Measurements from ENCODE around the gene EXOSC10.
"Not testable (repeated sequence)": the region's sequence is repeated elsewhere in the genome, so short reads cannot be mapped to it uniquely, and the experiment has no call there.

EXOSC10 gene

DNA sequence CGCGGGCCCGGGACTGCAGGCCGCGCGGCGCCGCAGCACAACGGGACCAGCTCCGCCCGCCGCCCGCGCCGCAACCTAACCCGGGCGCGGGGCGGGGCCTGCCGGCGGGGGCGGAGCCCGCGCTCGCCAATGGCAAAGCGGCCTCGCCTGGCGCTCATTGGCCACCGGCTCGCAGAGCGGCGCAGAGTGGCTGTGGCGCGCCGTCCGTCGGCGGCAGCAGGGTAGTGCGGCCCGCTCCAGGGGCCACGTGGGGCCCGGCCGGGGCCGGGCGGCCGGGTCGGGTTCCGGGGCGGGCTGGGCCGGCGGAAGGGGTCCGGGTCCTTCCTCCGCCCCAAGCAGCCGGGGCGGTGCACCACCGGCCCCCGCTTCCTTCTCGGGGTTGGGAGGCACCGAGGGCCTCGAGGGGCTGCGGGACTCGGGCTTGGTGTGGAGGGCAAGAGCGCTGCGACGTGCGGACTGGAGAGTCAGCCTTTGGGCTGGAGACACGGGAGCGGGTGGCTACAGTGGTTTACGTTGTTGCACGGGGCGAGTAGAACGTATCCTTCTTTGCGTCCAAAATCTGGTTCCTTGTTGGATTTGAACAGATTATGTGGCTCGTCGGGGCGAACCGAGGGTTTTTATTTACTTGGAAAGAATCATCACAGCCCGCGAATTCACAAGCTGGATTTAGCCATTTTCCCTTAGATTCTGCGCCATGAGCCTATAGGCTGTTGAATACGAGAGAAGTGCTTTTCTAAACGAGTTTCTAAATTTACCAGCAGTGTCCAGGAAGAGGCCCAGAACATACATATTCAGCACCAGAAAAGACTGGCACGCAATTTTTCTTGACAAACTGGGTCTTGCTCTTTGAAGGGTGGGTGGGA is 39.5 kb downstream of the EXOSC10 start, which contains the start of gene SRM:
Gene SRM (minus strand): TSS at position 51 of the 863 bp plus-strand sequence. CDS start 75 bp downstream, outside the sequence.
- Mint-ChIP-seq H3K36me3 (ENCODE audit: low read depth) (peaks cover 16% of the 10 kb centered on the region), H3K27ac (peak within 1 kb of the TSS; percentile 85), H3K4me1 (ENCODE audit: low read depth) (peaks cover 31% of the 10 kb centered on the region), H3K27me3 (ENCODE audit: low read depth) (no peaks in the 10 kb centered on the region), H3K9me3 (no peaks in the 10 kb centered on the region), H3K4me3 (peak within 1 kb of the TSS; percentile 97)

DNA sequence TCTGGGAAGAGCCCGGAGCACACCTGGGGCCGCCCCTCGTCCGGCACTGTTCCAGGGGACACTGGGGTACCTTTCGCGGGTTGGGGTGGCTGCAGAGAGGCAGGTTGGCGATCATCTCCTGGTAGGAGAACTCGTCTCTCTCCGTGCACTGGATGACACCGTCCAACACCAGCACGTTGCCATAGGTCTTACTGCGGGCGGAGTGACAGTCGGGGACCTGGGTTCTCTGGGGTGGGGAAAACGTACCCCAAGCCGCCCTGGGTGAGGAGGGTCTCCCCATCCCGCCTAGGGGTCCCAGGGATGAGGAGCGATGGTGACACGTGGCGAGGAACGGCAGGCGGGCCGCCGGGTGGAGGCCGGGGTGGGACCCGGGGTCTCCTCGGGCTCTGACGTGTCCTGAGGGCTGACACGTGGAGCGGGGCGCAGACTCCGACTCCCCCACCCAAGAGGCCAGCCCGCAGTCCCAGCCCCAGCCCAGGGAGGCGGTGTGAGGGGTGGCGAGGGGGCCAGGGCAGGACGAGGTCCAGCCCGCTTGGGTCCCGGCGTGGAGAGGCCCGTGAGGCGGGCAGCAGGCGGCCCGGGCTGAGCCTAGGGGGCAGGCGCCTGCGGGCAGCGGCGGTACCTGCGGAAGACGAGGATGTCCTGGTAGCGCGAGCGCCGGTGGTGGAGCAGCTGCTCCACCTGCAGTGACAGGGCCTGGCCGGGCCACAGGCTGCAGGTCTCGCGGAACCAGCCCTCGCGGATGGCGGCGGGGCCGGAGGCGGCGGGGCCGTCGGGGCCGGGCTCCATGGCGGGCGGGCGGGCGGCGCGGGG is 40.3 kb downstream of the EXOSC10 start:
- peaks cover 12% of the 10 kb centered on the region for H3K36me3 Mint-ChIP-seq (ENCODE audit: low read depth)
- H3K27ac Mint-ChIP-seq, result peak overlapping the region; percentile 85
- peak overlapping the region; percentile 97 for H3K4me3 Mint-ChIP-seq

GRCh38 chr1:11058595-11059154 is 41.0 kb downstream of the EXOSC10 start:
- peak overlapping the region; percentile 97 for H3K4me3 Mint-ChIP-seq
- peak overlapping the region; percentile 85 for H3K27ac Mint-ChIP-seq
- no peaks in the 10 kb centered on the region for H3K9me3 Mint-ChIP-seq
- H3K36me3 Mint-ChIP-seq (ENCODE audit: low read depth), result peaks cover 12% of the 10 kb centered on the region
- no peaks in the 10 kb centered on the region for H3K27me3 Mint-ChIP-seq (ENCODE audit: low read depth)
- H3K4me1 Mint-ChIP-seq (ENCODE audit: low read depth), result peaks cover 31% of the 10 kb centered on the region

More for the DNA sequence above, 40.3 kb downstream of the EXOSC10 start:
- Mint-ChIP-seq H3K9me3 (no peaks in the 10 kb centered on the region), H3K27me3 (ENCODE audit: low read depth) (no peaks in the 10 kb centered on the region), H3K4me1 (ENCODE audit: low read depth) (peaks cover 31% of the 10 kb centered on the region)

DNA sequence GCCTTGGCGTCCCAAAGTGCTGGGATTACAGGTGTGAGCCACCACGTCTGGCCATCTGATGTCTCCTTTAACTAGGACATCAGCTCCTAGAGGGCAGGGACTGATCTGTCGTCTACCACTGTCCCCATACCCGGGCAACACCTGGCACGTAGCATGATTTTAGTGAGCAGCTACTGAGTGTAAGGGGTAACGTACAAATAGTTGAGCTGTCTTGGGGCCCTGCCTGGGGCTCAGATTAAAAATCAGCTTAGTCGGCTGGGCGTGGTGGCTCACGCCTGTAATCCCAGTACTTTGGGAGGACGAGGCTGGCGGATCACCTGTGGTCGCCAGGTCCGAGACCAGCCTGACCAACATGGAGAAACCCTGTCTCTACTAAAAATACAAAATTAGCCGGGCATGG is 41.6 kb downstream of the EXOSC10 start:
- Mint-ChIP-seq H3K27ac (no peak overlapping the region), H3K4me3 (peak overlapping the region; percentile 34), H3K4me1 (ENCODE audit: low read depth) (peaks cover 25% of the 10 kb centered on the region), H3K36me3 (ENCODE audit: low read depth) (peaks cover 12% of the 10 kb centered on the region), H3K9me3 (no peaks in the 10 kb centered on the region), H3K27me3 (ENCODE audit: low read depth) (no peaks in the 10 kb centered on the region)

DNA sequence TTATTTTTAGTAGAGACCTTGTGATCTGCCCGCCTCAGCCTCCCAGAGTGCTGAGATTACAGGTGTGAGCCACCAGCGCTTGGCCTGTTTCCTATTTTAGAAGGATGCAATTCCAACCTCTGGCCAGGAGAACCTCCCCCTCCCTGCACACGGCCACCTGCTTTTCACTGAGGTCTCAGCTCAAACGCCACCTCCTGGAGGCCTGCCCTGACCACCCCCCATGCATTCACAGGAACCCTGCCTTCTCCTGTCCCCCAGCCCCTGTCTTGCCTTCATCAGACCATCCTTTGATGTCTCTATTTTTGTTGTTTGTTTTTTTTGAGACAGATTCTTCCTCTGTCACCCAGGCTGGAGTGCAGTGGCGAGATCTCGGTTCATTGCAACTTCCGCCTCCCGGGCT is 42.2 kb downstream of the EXOSC10 start:
- Mint-ChIP-seq H3K27ac (no peak overlapping the region), H3K4me3 (no peak overlapping the region), H3K4me1 (ENCODE audit: low read depth) (peaks cover 21% of the 10 kb centered on the region), H3K27me3 (ENCODE audit: low read depth) (no peaks in the 10 kb centered on the region), H3K36me3 (ENCODE audit: low read depth) (peaks cover 12% of the 10 kb centered on the region), H3K9me3 (no peaks in the 10 kb centered on the region)

DNA sequence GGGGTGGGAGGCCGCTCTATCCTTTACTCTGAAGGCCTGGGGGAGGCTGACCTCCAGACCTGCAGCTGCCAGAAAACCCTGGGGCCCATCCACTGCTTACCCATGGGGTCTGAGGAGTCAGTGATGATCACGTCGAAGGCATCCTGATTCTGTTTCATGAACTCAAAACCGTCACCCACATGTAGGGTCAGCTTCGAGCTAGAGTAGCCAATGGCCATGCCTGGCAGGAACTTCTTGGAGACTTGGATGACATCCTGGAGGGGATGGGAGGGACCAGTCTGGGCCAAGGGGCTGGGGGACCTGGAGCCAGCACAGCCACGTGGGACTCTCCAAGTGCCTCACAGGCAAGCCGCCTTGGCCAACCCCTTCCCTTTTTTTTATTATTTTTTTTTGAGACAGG is 43.2 kb downstream of the EXOSC10 start:
- no peak overlapping the region for H3K4me3 Mint-ChIP-seq
- peaks cover 16% of the 10 kb centered on the region for H3K4me1 Mint-ChIP-seq (ENCODE audit: low read depth)
- H3K9me3 Mint-ChIP-seq, result no peaks in the 10 kb centered on the region
- no peaks in the 10 kb centered on the region for H3K27me3 Mint-ChIP-seq (ENCODE audit: low read depth)
- H3K27ac Mint-ChIP-seq, result no peak overlapping the region
- peaks cover 10% of the 10 kb centered on the region for H3K36me3 Mint-ChIP-seq (ENCODE audit: low read depth)

DNA sequence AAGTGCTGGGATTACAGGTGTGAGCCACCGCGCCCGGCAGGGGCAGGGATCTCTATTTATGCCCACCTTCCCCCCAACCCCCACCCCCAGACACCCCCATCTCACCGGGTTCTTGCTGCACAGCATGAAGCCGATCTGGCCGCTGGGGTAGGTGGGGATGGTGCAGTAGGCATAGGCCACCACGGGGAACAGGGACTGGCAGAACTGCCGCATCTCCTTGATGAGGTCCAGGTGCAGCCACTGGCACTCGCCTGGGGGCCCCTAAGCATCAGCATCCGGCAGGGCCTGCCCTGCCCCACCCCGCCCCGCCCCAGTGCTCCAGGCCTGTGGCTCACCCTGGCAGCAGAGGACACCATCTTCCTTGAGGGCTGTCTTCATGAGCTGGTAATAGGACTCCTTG is 44.0 kb downstream of the EXOSC10 start:
- H3K4me1 Mint-ChIP-seq (ENCODE audit: low read depth), result peaks cover 11% of the 10 kb centered on the region
- H3K4me3 Mint-ChIP-seq, result no peak overlapping the region
- no peaks in the 10 kb centered on the region for H3K27me3 Mint-ChIP-seq (ENCODE audit: low read depth)
- H3K36me3 Mint-ChIP-seq (ENCODE audit: low read depth), result peaks cover 8% of the 10 kb centered on the region
- no peaks in the 10 kb centered on the region for H3K9me3 Mint-ChIP-seq
- no peak overlapping the region for H3K27ac Mint-ChIP-seq

DNA sequence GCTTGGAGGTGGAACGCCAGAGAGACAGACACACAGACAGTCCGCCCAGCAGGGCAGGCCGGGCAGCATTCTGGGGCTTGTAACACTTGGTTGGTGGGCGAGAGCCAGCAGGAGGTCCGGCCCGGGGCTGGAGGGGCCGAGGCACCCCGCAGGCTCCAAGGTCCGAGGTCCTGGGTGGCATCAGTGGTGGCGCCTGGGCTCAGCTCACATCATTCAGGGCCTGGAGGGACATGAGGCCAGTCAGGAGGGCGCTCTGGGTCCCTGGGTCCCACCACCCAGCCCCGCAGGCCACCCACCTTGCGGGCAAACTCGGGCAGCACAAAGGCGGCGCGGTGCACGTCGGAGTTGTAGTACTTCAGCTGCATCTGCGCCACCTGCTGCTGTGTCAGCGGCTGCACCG is 45.0 kb downstream of the EXOSC10 start:
- Mint-ChIP-seq H3K4me1 (ENCODE audit: low read depth) (peaks cover 8% of the 10 kb centered on the region), H3K36me3 (ENCODE audit: low read depth) (peaks cover 8% of the 10 kb centered on the region), H3K27me3 (ENCODE audit: low read depth) (no peaks in the 10 kb centered on the region), H3K9me3 (no peaks in the 10 kb centered on the region), H3K4me3 (no peak overlapping the region), H3K27ac (peak overlapping the region; percentile 32)

- Mint-ChIP-seq H3K4me1 (ENCODE audit: low read depth) (peaks cover 7% of the 10 kb centered on the region), H3K4me3 (no peak overlapping the region), H3K36me3 (ENCODE audit: low read depth) (peaks cover 8% of the 10 kb centered on the region), H3K27me3 (ENCODE audit: low read depth) (no peaks in the 10 kb centered on the region), H3K27ac (peak overlapping the region; percentile 32), H3K9me3 (no peaks in the 10 kb centered on the region)
Measured at GRCh38 chr1:11054181-11054580, 45.5 kb downstream of the EXOSC10 start.

DNA sequence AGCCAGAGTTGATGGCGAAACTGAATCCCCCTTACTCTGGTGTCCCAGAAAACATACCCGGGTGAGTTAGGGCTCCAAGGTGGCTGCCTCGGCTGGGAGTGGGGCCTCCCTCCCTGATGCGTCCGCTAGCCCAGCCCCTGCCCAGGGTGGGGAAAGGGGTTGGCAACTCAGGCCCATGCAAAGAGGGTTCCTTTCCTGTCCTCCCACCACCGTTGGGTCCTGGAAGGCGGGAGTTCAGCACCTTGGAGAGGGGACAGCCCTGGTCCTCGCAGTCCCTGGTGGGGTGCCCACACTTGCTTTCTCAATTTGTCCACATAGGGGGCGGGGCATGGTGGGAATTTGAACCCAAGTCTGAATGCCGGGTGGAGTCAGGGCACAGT is 45.9 kb downstream of the EXOSC10 start:
- no peak overlapping the region for H3K27ac Mint-ChIP-seq
- no peaks in the 10 kb centered on the region for H3K27me3 Mint-ChIP-seq (ENCODE audit: low read depth)
- peaks cover 8% of the 10 kb centered on the region for H3K36me3 Mint-ChIP-seq (ENCODE audit: low read depth)
- no peaks in the 10 kb centered on the region for H3K9me3 Mint-ChIP-seq
- no peak overlapping the region for H3K4me3 Mint-ChIP-seq
- H3K4me1 Mint-ChIP-seq (ENCODE audit: low read depth), result peaks cover 6% of the 10 kb centered on the region

DNA sequence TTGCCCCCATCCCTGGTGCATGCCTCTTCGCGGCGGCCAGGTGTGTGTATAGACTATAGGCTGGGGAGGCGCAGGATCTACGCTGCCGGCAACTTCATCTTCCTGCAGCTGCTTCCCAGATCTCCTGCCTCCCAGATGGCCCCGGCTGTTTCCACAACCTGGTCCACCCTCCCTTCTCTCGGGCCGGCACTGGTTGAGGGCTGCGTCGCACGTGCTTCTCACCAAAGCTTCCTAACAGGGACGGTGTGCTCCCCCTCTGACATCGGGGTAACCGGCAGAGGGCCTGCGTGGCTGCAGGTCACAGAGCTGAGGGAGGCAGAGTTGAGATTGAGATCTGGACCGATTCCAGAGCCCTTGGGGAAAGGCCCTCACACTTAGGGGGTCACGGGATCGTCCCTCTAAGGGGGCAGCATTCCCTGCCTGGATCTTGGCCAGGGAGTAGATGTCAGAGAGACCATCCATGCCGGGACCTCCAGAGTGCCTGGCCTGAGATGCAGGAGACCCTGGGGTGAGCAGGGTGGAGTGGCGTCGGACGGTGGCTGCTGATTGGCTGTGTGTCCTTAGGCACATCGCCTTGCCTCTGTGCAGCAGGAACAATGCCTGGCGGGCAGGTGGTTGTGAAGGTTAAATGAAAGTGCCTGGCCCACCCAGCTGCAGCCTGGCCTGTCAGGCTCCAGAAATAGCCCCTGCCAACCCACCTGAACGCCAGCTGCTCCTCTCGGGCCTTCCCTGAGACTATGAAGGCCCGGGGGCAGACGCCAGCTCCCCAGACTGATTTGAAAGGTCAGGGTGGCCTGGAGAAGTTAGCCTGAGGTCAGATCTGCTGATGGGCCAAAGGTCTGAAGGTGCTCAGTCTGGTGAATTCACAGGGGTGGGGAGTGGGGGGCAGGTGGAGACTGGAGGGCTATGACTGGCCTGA is 46.6 kb downstream of the EXOSC10 start:
- H3K4me3 Mint-ChIP-seq, result no peak overlapping the region
- no peaks in the 10 kb centered on the region for H3K9me3 Mint-ChIP-seq
- peaks cover 2% of the 10 kb centered on the region for H3K4me1 Mint-ChIP-seq (ENCODE audit: low read depth)
- no peaks in the 10 kb centered on the region for H3K27me3 Mint-ChIP-seq (ENCODE audit: low read depth)
- no peak overlapping the region for H3K27ac Mint-ChIP-seq
- H3K36me3 Mint-ChIP-seq (ENCODE audit: low read depth), result peaks cover 8% of the 10 kb centered on the region

GRCh38 chr1:11051781-11052511 is 47.7 kb downstream of the EXOSC10 start:
- Mint-ChIP-seq H3K27ac (no peak overlapping the region), H3K4me3 (no peak overlapping the region), H3K36me3 (ENCODE audit: low read depth) (peaks cover 2% of the 10 kb centered on the region), H3K27me3 (ENCODE audit: low read depth) (no peaks in the 10 kb centered on the region), H3K4me1 (ENCODE audit: low read depth) (peaks cover 2% of the 10 kb centered on the region), H3K9me3 (no peaks in the 10 kb centered on the region)

GRCh38 chr1:11051121-11051520 is 48.5 kb downstream of the EXOSC10 start:
- not testable (repeated sequence) for H3K9me3 Mint-ChIP-seq; H3K27ac Mint-ChIP-seq; H3K4me1 Mint-ChIP-seq (ENCODE audit: low read depth); H3K4me3 Mint-ChIP-seq; H3K36me3 Mint-ChIP-seq (ENCODE audit: low read depth); H3K27me3 Mint-ChIP-seq (ENCODE audit: low read depth)
